ENCODE measurements around the gene TMPRSS2.

TMPRSS2 gene

DNA sequence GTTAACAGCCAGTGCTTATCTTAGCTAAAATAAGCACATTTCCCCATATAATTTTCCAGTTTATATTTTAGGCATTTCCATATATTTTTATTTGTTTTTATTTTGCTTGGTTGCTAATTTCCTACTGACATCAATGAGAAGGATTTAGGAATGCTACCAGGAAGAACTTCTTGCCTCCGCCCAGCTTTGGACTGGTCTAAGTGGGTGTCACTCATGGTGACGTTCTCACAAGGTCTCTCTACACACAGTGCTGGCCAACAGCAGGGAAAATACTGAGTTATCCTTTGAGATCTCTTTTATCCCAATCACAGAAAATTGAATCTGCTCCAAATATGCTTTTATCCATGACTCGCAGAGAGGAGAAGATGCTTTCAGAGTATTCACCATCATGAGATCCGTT is 68.7 kb downstream of the TMPRSS2 start:
- H3K4me2 ChIP-seq (ENCODE audit: low read length) = no peak overlapping the region
- no peaks in the 10 kb centered on the region for H3K79me2 ChIP-seq (ENCODE audit: control insufficient read depth, insufficient read depth, low read length, poor library complexity)
- no peaks in the 10 kb centered on the region for H3K79me1 ChIP-seq (ENCODE audit: low read length)
- H3K9ac ChIP-seq (ENCODE audit: low read length) = no peak overlapping the region
- no peak overlapping the region for H3K4me3 ChIP-seq (ENCODE audit: low read depth, low read length)
- H3K14ac ChIP-seq (ENCODE audit: low read length) = no peak overlapping the region
- no peaks in the 10 kb centered on the region for H3K4me1 ChIP-seq (ENCODE audit: control insufficient read depth in 1 of 2, insufficient read depth in 2 of 2, low read length in 2 of 2)
- no CpG with 5 or more reads among the region's 4 CpGs for WGBS (ENCODE audit: extremely low coverage, insufficient coverage, insufficient read length)
- H4K12ac ChIP-seq (ENCODE audit: low read depth, low read length) = no peak overlapping the region
- H3K23ac ChIP-seq (ENCODE audit: low read length) = no peak overlapping the region
- H2AK5ac ChIP-seq (ENCODE audit: low read length) = no peak overlapping the region
- no peak overlapping the region for H2BK5ac ChIP-seq (ENCODE audit: low read depth, low read length, poor library complexity)
- no peaks in the 10 kb centered on the region for H3K9me3 ChIP-seq (ENCODE audit: insufficient read depth, low read depth, low read length)
- no peak overlapping the region for H2BK12ac ChIP-seq (ENCODE audit: low read length)
- no peak overlapping the region for H3K4ac ChIP-seq (ENCODE audit: low read depth, low read length)
- H3K27ac ChIP-seq (ENCODE audit: low read depth, low read length) = no peak overlapping the region
- DNase-seq = no peak
- no peak overlapping the region for H4K91ac ChIP-seq (ENCODE audit: low read depth, low read length)
- no peaks in the 10 kb centered on the region for H3K27me3 ChIP-seq (ENCODE audit: insufficient read depth, low read length)
- H3K18ac ChIP-seq (ENCODE audit: low read length) = no peak overlapping the region
- H4K8ac ChIP-seq (ENCODE audit: low read depth, low read length) = no peak overlapping the region
- no peaks in the 10 kb centered on the region for H3K36me3 ChIP-seq (ENCODE audit: control insufficient read depth in 1 of 2, insufficient read depth in 2 of 2, low read length in 2 of 2)
- H2AFZ ChIP-seq (ENCODE audit: insufficient read depth, low read length, poor library complexity) = no peak overlapping the region
- no peak overlapping the region for H2BK120ac ChIP-seq (ENCODE audit: insufficient read depth, low read length, poor library complexity)

DNA sequence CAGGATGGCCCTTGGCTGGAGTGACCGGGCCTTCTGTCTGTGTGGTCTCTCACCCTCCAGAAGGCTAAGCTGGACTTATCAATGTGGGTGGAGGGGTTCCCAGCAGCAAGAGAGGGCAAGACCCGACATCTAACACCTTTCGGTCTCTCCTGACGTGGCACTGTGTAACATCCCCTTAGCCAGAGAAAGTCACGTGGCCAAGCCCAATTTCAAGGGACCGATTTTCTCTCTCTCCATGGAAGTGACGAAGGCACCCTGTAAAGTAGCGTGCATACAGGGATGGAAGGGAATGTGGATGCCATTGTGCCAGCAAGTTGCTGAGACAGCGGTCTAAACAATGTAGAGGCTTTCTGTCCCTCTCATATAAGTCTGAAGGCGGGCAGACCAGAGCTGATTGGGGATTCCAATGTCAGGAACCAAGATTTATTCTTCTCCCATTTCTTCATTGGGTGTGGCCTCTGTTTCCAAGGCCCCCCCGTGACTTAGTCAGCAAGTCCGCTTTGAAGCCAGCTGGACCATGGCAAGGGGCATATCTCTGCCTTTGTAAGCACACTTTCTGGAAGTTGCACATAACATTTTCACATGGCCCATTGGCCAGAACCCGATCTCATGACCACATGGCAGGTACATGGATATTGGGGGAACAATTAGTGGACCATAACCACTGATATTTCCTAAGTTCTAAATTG is 69.4 kb downstream of the TMPRSS2 start:
- Histone ChIP-seq H2BK5ac (ENCODE audit: low read depth, low read length, poor library complexity) (no peak overlapping the region), H3K79me1 (ENCODE audit: low read length) (no peaks in the 10 kb centered on the region), H3K4me1 (ENCODE audit: control insufficient read depth in 1 of 2, insufficient read depth in 2 of 2, low read length in 2 of 2) (no peaks in the 10 kb centered on the region), H3K4me3 (ENCODE audit: low read depth, low read length) (no peak overlapping the region), H4K8ac (ENCODE audit: low read depth, low read length) (no peak overlapping the region), H3K9me3 (ENCODE audit: insufficient read depth, low read depth, low read length) (no peaks in the 10 kb centered on the region), H2AFZ (ENCODE audit: insufficient read depth, low read length, poor library complexity) (no peak overlapping the region), H3K4ac (ENCODE audit: low read depth, low read length) (no peak overlapping the region), H4K91ac (ENCODE audit: low read depth, low read length) (no peak overlapping the region), H3K36me3 (ENCODE audit: control insufficient read depth in 1 of 2, insufficient read depth in 2 of 2, low read length in 2 of 2) (no peaks in the 10 kb centered on the region), H2AK5ac (ENCODE audit: low read length) (no peak overlapping the region), H3K9ac (ENCODE audit: low read length) (no peak overlapping the region), H3K4me2 (ENCODE audit: low read length) (no peak overlapping the region), H3K27me3 (ENCODE audit: insufficient read depth, low read length) (no peaks in the 10 kb centered on the region), H3K27ac (ENCODE audit: low read depth, low read length) (no peak overlapping the region), H3K18ac (ENCODE audit: low read length) (no peak overlapping the region), H3K14ac (ENCODE audit: low read length) (no peak overlapping the region), H2BK120ac (ENCODE audit: insufficient read depth, low read length, poor library complexity) (no peak overlapping the region), H3K23ac (ENCODE audit: low read length) (no peak overlapping the region), H3K79me2 (ENCODE audit: control insufficient read depth, insufficient read depth, low read length, poor library complexity) (no peaks in the 10 kb centered on the region), H4K12ac (ENCODE audit: low read depth, low read length) (no peak overlapping the region), H2BK12ac (ENCODE audit: low read length) (no peak overlapping the region)
- no CpG with 5 or more reads among the region's 13 CpGs for WGBS (ENCODE audit: extremely low coverage, insufficient coverage, insufficient read length)
- no peak for DNase-seq

DNA sequence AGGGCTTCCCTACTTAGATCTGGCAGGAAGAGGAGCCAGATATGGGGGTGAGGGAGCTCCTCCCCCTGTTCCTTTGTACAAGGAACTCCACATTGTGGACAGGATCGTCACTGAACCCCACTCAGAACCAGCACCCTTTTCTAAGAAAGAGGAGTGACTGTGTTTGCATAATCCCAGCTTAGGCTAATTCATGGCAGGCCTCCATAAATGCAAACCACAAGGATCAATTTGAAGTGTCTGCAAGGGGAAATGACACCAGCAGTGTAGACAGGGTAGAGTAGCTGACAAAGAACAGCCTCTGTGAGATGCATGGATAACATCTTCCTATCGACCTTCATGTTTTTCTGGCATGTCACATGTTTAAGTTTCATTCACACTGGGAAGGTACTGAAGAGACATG is 70.2 kb downstream of the TMPRSS2 start:
- Histone ChIP-seq H3K79me1 (ENCODE audit: low read length) (no peaks in the 10 kb centered on the region), H3K27ac (ENCODE audit: low read depth, low read length) (no peak overlapping the region), H4K8ac (ENCODE audit: low read depth, low read length) (no peak overlapping the region), H3K36me3 (ENCODE audit: control insufficient read depth in 1 of 2, insufficient read depth in 2 of 2, low read length in 2 of 2) (no peaks in the 10 kb centered on the region), H3K4me2 (ENCODE audit: low read length) (no peak overlapping the region), H4K91ac (ENCODE audit: low read depth, low read length) (no peak overlapping the region), H3K79me2 (ENCODE audit: control insufficient read depth, insufficient read depth, low read length, poor library complexity) (no peaks in the 10 kb centered on the region), H4K12ac (ENCODE audit: low read depth, low read length) (no peak overlapping the region), H3K4ac (ENCODE audit: low read depth, low read length) (no peak overlapping the region), H2BK5ac (ENCODE audit: low read depth, low read length, poor library complexity) (no peak overlapping the region), H2BK120ac (ENCODE audit: insufficient read depth, low read length, poor library complexity) (no peak overlapping the region), H3K23ac (ENCODE audit: low read length) (no peak overlapping the region), H3K4me3 (ENCODE audit: low read depth, low read length) (no peak overlapping the region), H2BK12ac (ENCODE audit: low read length) (no peak overlapping the region), H3K4me1 (ENCODE audit: control insufficient read depth in 1 of 2, insufficient read depth in 2 of 2, low read length in 2 of 2) (no peaks in the 10 kb centered on the region), H3K9me3 (ENCODE audit: insufficient read depth, low read depth, low read length) (no peaks in the 10 kb centered on the region), H3K27me3 (ENCODE audit: insufficient read depth, low read length) (no peaks in the 10 kb centered on the region), H2AFZ (ENCODE audit: insufficient read depth, low read length, poor library complexity) (no peak overlapping the region), H3K14ac (ENCODE audit: low read length) (no peak overlapping the region), H2AK5ac (ENCODE audit: low read length) (no peak overlapping the region), H3K18ac (ENCODE audit: low read length) (no peak overlapping the region), H3K9ac (ENCODE audit: low read length) (no peak overlapping the region)
- WGBS (ENCODE audit: extremely low coverage, insufficient coverage, insufficient read length) = no CpG with 5 or more reads among the region's 2 CpGs
- no peak for DNase-seq

DNA sequence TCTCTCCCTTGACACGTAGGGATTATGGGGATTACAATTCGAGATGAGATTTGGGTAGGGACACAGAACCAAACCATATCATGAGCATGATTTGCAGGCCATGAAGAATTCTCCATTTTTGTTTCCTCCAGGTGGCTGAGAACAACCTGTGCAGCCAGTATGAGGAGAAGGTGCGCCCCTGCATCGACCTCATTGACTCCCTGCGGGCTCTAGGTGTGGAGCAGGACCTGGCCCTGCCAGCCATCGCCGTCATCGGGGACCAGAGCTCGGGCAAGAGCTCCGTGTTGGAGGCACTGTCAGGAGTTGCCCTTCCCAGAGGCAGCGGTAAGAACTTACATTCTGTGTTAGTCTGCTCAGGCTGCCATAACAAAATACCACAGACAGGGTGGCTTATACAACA is 72.3 kb downstream of the TMPRSS2 start:
- Histone ChIP-seq H4K91ac (ENCODE audit: low read depth, low read length) (no peak overlapping the region), H3K4ac (ENCODE audit: low read depth, low read length) (no peak overlapping the region), H4K12ac (ENCODE audit: low read depth, low read length) (no peak overlapping the region), H2BK120ac (ENCODE audit: insufficient read depth, low read length, poor library complexity) (no peak overlapping the region), H2BK12ac (ENCODE audit: low read length) (no peak overlapping the region), H3K9ac (ENCODE audit: low read length) (no peak overlapping the region), H2AFZ (ENCODE audit: insufficient read depth, low read length, poor library complexity) (no peak overlapping the region), H3K23ac (ENCODE audit: low read length) (no peak overlapping the region), H3K27ac (ENCODE audit: low read depth, low read length) (no peak overlapping the region), H3K79me2 (ENCODE audit: control insufficient read depth, insufficient read depth, low read length, poor library complexity) (no peaks in the 10 kb centered on the region), H3K4me1 (ENCODE audit: control insufficient read depth in 1 of 2, insufficient read depth in 2 of 2, low read length in 2 of 2) (no peaks in the 10 kb centered on the region), H3K79me1 (ENCODE audit: low read length) (no peaks in the 10 kb centered on the region), H3K4me3 (ENCODE audit: low read depth, low read length) (no peak overlapping the region), H3K36me3 (ENCODE audit: control insufficient read depth in 1 of 2, insufficient read depth in 2 of 2, low read length in 2 of 2) (no peaks in the 10 kb centered on the region), H3K14ac (ENCODE audit: low read length) (no peak overlapping the region), H3K18ac (ENCODE audit: low read length) (no peak overlapping the region), H2BK5ac (ENCODE audit: low read depth, low read length, poor library complexity) (no peak overlapping the region), H3K4me2 (ENCODE audit: low read length) (no peak overlapping the region), H3K9me3 (ENCODE audit: insufficient read depth, low read depth, low read length) (no peaks in the 10 kb centered on the region), H3K27me3 (ENCODE audit: insufficient read depth, low read length) (no peaks in the 10 kb centered on the region), H4K8ac (ENCODE audit: low read depth, low read length) (no peak overlapping the region), H2AK5ac (ENCODE audit: low read length) (no peak overlapping the region)
- no peak for DNase-seq
- no CpG with 5 or more reads among the region's 11 CpGs for WGBS (ENCODE audit: extremely low coverage, insufficient coverage, insufficient read length)

Measured in trophoblast cell (in vitro differentiated cells and primary cell).